HEK293 (cell line): ENCODE measurements around the gene JPH3.
A peak's percentile ranks its signal among the peaks of the same experiment; 100 is the strongest.

Experiments used
- CTCF ChIA-PET: fragments of 350-600 bp; formaldehyde crosslinking; extraction: SDS; loops from one replicate; lab custom pipeline; 2021; ENCODE audit warnings: antibody characterized with exemption; lab: Yijun Ruan, JAX
- POLR2A ChIA-PET: fragments of 300-600 bp; formaldehyde crosslinking; extraction: SDS; loops from one replicate; lab custom pipeline; 2020; ENCODE audit warnings: antibody characterized with exemption, inconsistent platforms; lab: Yijun Ruan, JAX
- H3K27ac ChIP-seq: fragments of 200-500 bp; sonication (Bioruptor generic); 2 replicates; pipeline ENCODE4 v1.5.1; 2014; ENCODE audit warnings: low read depth, low read length, control low read depth, inconsistent platforms; ENCODE audit errors: extremely low read depth
- H3K36me3 ChIP-seq, 2 experiments: fragments of 200-500 bp in 1 of 2; sonication (Bioruptor generic) in 1 of 2; 1 replicate in 1 of 2; 2 replicates in 1 of 2; pipeline ENCODE4 v1.5.1; 2014 to 2017; ENCODE audit warnings: inconsistent platforms in 2 of 2, low read length in 2 of 2; ENCODE audit not compliant: control insufficient read depth in 2 of 2, insufficient read depth in 1 of 2
- H3K4me1 ChIP-seq: fragments of 200-500 bp; sonication (Bioruptor generic); 2 replicates; pipeline ENCODE4 v1.5.1; 2014; ENCODE audit warnings: mild to moderate bottlenecking, low read length, inconsistent platforms; ENCODE audit not compliant: control insufficient read depth, insufficient read depth
- H3K4me3 ChIP-seq: 2 replicates; pipeline ENCODE4 v1.5.1; 2011; ENCODE audit warnings: low read depth, mild to moderate bottlenecking, control low read depth, low read length, moderate library complexity
- H3K9me3 ChIP-seq: fragments of 200-500 bp; sonication (Bioruptor generic); 2 replicates; pipeline ENCODE4 v1.5.1; 2014; ENCODE audit warnings: low read depth, low read length, inconsistent platforms; ENCODE audit not compliant: control insufficient read depth, insufficient read depth
- BCL6B ChIP-seq: fragments of 450-650 bp; formaldehyde crosslinking; IDR thresholded peaks from 2 replicates; pipeline ENCODE4 v1.5.1; 2017; ENCODE audit warnings: missing biosample characterization, missing genetic modification characterization
- KLF1 ChIP-seq: fragments of 450-650 bp; formaldehyde crosslinking; IDR thresholded peaks from 2 replicates; pipeline ENCODE4 v1.5.1; 2016; ENCODE audit warnings: missing biosample characterization, missing genetic modification characterization
- KLF8 ChIP-seq: fragments of 450-650 bp; formaldehyde crosslinking; IDR thresholded peaks from 2 replicates; pipeline ENCODE4 v1.5.1; 2016; ENCODE audit warnings: missing biosample characterization, missing genetic modification characterization
- TRIM28 ChIP-seq: IDR thresholded peaks from 2 replicates; pipeline ENCODE4 v1.6.1; 2011; ENCODE audit warnings: low read length, control low read depth, borderline replicate concordance
- TSHZ1 ChIP-seq: fragments of 450-650 bp; formaldehyde crosslinking; IDR thresholded peaks from 2 replicates; pipeline ENCODE4 v1.5.1; 2016; ENCODE audit warnings: missing biosample characterization, missing genetic modification characterization, borderline replicate concordance
- ZIC2 ChIP-seq: fragments of 450-650 bp; formaldehyde crosslinking; IDR thresholded peaks from 2 replicates; pipeline ENCODE4 v1.5.1; 2016; ENCODE audit warnings: missing biosample characterization, missing genetic modification characterization
- ZNF169 ChIP-seq: fragments of 450-650 bp; formaldehyde crosslinking; IDR thresholded peaks from 2 replicates; pipeline ENCODE4 v1.5.1; 2016; ENCODE audit warnings: missing biosample characterization, missing genetic modification characterization
- ZNF19 ChIP-seq: fragments of 450-650 bp; formaldehyde crosslinking; IDR thresholded peaks from 2 replicates; pipeline ENCODE4; 2016; ENCODE audit warnings: missing biosample characterization, missing genetic modification characterization, low read depth
- ZNF266 ChIP-seq: fragments of 450-650 bp; formaldehyde crosslinking; IDR thresholded peaks from 2 replicates; pipeline ENCODE4 v1.5.1; 2016; ENCODE audit warnings: missing biosample characterization, missing genetic modification characterization, low read depth
- ZNF341 ChIP-seq: fragments of 450-650 bp; formaldehyde crosslinking; IDR thresholded peaks from 2 replicates; pipeline ENCODE4; 2016; ENCODE audit warnings: low read depth, missing biosample characterization, missing genetic modification characterization
- ZNF416 ChIP-seq: fragments of 450-650 bp; formaldehyde crosslinking; IDR thresholded peaks from 2 replicates; pipeline ENCODE4 v1.5.1; 2016; ENCODE audit warnings: missing biosample characterization, missing genetic modification characterization
- ZNF558 ChIP-seq: fragments of 450-650 bp; formaldehyde crosslinking; IDR thresholded peaks from 2 replicates; pipeline ENCODE4 v1.5.1; 2016; ENCODE audit warnings: missing biosample characterization, missing genetic modification characterization
- ZNF560 ChIP-seq: fragments of 450-650 bp; formaldehyde crosslinking; IDR thresholded peaks from 2 replicates; pipeline ENCODE4 v1.5.1; 2017; ENCODE audit warnings: missing biosample characterization, missing genetic modification characterization, borderline replicate concordance
- ZNF580 ChIP-seq: fragments of 450-650 bp; formaldehyde crosslinking; IDR thresholded peaks from 2 replicates; pipeline ENCODE4 v1.5.1; 2016; ENCODE audit warnings: missing biosample characterization, missing genetic modification characterization
- ZNF624 ChIP-seq: fragments of 450-650 bp; formaldehyde crosslinking; IDR thresholded peaks from 2 replicates; pipeline ENCODE4 v1.5.1; 2017; ENCODE audit warnings: missing biosample characterization, missing genetic modification characterization
- ZNF645 ChIP-seq: fragments of 450-650 bp; formaldehyde crosslinking; IDR thresholded peaks from 2 replicates; pipeline ENCODE4; 2016; ENCODE audit warnings: missing biosample characterization, missing genetic modification characterization
- ZNF843 ChIP-seq: fragments of 450-650 bp; formaldehyde crosslinking; IDR thresholded peaks from 2 replicates; pipeline ENCODE4 v1.5.1; 2016; ENCODE audit warnings: missing biosample characterization, missing genetic modification characterization

JPH3 gene

GRCh38 chr16:87739801-87740200 is 137.5 kb downstream of the JPH3 start:
- H3K4me3 ChIP-seq = no peak overlapping the region
- ChIA-PET POLR2A (no interaction called here), CTCF (interaction anchor here (0.8 kb wide), 1 partner anchor 39 kb away, joined by 5 read pairs; no protein-coding TSS in a partner anchor)
- peaks cover 0 to 58% of the 10 kb centered on the region in 2 experiments; a peak in 2 of 3 replicates for H3K36me3 ChIP-seq
- H3K4me1 ChIP-seq = no peaks in the 10 kb centered on the region
- H3K9me3 ChIP-seq = no peaks in the 10 kb centered on the region
- H3K27ac ChIP-seq = no peak overlapping the region
- no peak for TF ChIP-seq ZNF560 (tag by site-specific recombination)
- no peak for TF ChIP-seq ZNF169
- TF ChIP-seq ZNF19 (tag by site-specific recombination) = no peak
- TF ChIP-seq ZNF558 (tag by site-specific recombination) = no peak
- TF ChIP-seq TSHZ1 (tag by site-specific recombination) = no peak
- no peak for TF ChIP-seq KLF8
- no peak for TF ChIP-seq ZNF416
- TF ChIP-seq ZNF624 (tag by site-specific recombination) = no peak
- no peak for TF ChIP-seq ZNF843 (tag by site-specific recombination)
- no peak for TF ChIP-seq BCL6B (tag by site-specific recombination)
- TF ChIP-seq TRIM28 = no peak
- TF ChIP-seq ZNF645 = no peak

- peaks cover 0 to 63% of the 10 kb centered on the region in 2 experiments; a peak in 2 of 3 replicates for H3K36me3 ChIP-seq
- peak; percentile 84 for TF ChIP-seq KLF1 (tag by site-specific recombination)
- no peak for TF ChIP-seq ZNF580 (tag by site-specific recombination)
- TF ChIP-seq ZNF341 = peak; percentile 26; the same call in 1 of the 2 replicates
- TF ChIP-seq, all 188 proteins: peak for 2
- no peak overlapping the region for H3K4me3 ChIP-seq
- CTCF ChIA-PET = interaction anchor here (0.8 kb wide), 1 partner anchor 38 kb away, joined by 5 read pairs; no protein-coding TSS in a partner anchor
- H3K9me3 ChIP-seq = no peaks in the 10 kb centered on the region
- POLR2A ChIA-PET = no interaction called here
- no peaks in the 10 kb centered on the region for H3K4me1 ChIP-seq
- H3K27ac ChIP-seq = no peak overlapping the region
Observed at GRCh38 chr16:87740441-87740840, 138.1 kb downstream of the JPH3 start.

- CTCF ChIA-PET = no interaction called here
- Histone ChIP-seq H3K4me3 (no peak overlapping the region), H3K36me3 (peaks cover 0 to 65% of the 10 kb centered on the region in 2 experiments; a peak in 2 of 3 replicates), H3K9me3 (no peaks in the 10 kb centered on the region), H3K4me1 (no peaks in the 10 kb centered on the region), H3K27ac (no peak overlapping the region)
- POLR2A ChIA-PET = no interaction called here
- TF ChIP-seq ZIC2 (tag by site-specific recombination) (peak; percentile 92), ZNF266 (tag by site-specific recombination) (no peak)
Observed at GRCh38 chr16:87740909-87741424, 138.7 kb downstream of the JPH3 start.
